Neural cell (in vitro differentiated cells): ENCODE data around the gene GALNT2.

ENCODE experiments used
- CTCF ChIP-seq: fragments of 450-650 bp; IDR thresholded peaks from 2 replicates; pipeline ENCODE4 v1.5.1; 2014; ENCODE audit warnings: antibody characterized with exemption, mild to moderate bottlenecking, moderate library complexity; ENCODE audit not compliant: poor library complexity, severe bottlenecking
- EP300 ChIP-seq: fragments of 450-650 bp; conservative IDR thresholded peaks from 2 replicates; pipeline ENCODE4 v1.6.1; 2014; ENCODE audit warnings: antibody characterized with exemption, mild to moderate bottlenecking, moderate library complexity; ENCODE audit not compliant: poor library complexity, severe bottlenecking
- EZH2 ChIP-seq: fragments of 200-600, 300-800 bp; shearing (Covaris generic), sonication (generic); IDR thresholded peaks from 2 replicates; pipeline ENCODE4 v1.6.1; 2014; ENCODE audit warnings: antibody characterized with exemption, low read length, borderline replicate concordance, mild to moderate bottlenecking; ENCODE audit not compliant: insufficient read depth, poor library complexity, severe bottlenecking
- MXI1 ChIP-seq: fragments of 450-650 bp; conservative IDR thresholded peaks from 2 replicates; pipeline ENCODE4 v1.6.1; 2014; ENCODE audit warnings: antibody characterized with exemption, mild to moderate bottlenecking; ENCODE audit not compliant: poor library complexity, severe bottlenecking
- POLR2AphosphoS5 ChIP-seq: IDR thresholded peaks from 2 replicates; pipeline ENCODE4 v1.6.1; 2012
- RAD21 ChIP-seq: fragments of 450-650 bp; conservative IDR thresholded peaks from 2 replicates; pipeline ENCODE4 v1.6.1; 2014; ENCODE audit warnings: antibody characterized with exemption, mild to moderate bottlenecking, moderate library complexity
- SMC3 ChIP-seq: fragments of 450-650 bp; conservative IDR thresholded peaks from 2 replicates; pipeline ENCODE4 v1.6.1; 2014; ENCODE audit warnings: antibody characterized with exemption, mild to moderate bottlenecking, moderate library complexity; ENCODE audit not compliant: poor library complexity
- TAF1 ChIP-seq: IDR thresholded peaks from 2 replicates; pipeline ENCODE4 v1.6.1; 2012; ENCODE audit warnings: low read depth

DNA sequence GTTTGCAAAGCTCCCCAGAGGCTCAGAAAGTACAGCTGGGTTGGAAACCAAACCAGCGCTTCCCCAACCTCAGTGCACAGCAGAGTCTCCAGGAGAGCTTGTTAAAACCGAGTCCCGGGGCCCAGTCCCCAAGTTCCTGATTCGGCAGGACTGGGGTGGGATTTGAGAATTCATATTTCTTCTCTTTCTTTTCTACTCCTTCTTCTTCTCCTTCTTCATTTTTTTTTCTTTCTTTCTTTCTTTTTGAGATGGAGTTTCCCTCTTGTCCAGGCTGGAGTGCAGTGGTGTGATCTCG is 222.3 kb downstream of the GALNT2 start:
- no peak for TF ChIP-seq CTCF
- no peak for TF ChIP-seq MXI1
- TF ChIP-seq EZH2 = no peak
- no peak for TF ChIP-seq POLR2AphosphoS5
- no peak for TF ChIP-seq SMC3
- TF ChIP-seq RAD21 = no peak
- TF ChIP-seq EP300 = no peak
- TF ChIP-seq TAF1 = no peak
